ENCODE results near the gene PRDM16.

Gene PRDM16

GRCh38 chr1:3281735-3282134, 212.7 kb downstream of the PRDM16 start:
- 92% methylated on average over 8 of the region's 8 CpGs for whole genome bisulfite sequencing
- Histone ChIP-seq H3K23ac (ENCODE audit: low read length in 2 of 2) (no peak overlapping the region), H3K4me2 (ENCODE audit: low read length, poor library complexity, severe bottlenecking) (no peak overlapping the region), H2BK5ac (ENCODE audit: low read depth, low read length, poor library complexity, severe bottlenecking) (no peak overlapping the region), H3K9ac (ENCODE audit: low read length) (no peak overlapping the region), H3K27ac (ENCODE audit: low read length, poor library complexity, severe bottlenecking) (no peak overlapping the region), H3K4ac (ENCODE audit: low read depth in 1 of 2, low read length in 2 of 2) (no peak overlapping the region), H3K27me3 (ENCODE audit: control insufficient read depth in 1 of 2, insufficient read depth in 1 of 2, low read length in 2 of 2) (peaks cover 4 to 81% of the 10 kb centered on the region in 2 experiments), H3K4me3 (ENCODE audit: insufficient read depth in 1 of 2, low read depth in 1 of 2, low read length in 2 of 2) (no peak overlapping the region), H3K18ac (ENCODE audit: low read depth in 1 of 2, low read length in 2 of 2) (no peak overlapping the region), H3K14ac (ENCODE audit: low read length in 2 of 2) (no peak overlapping the region), H3K9me3 (ENCODE audit: control insufficient read depth, low read length) (no peaks in the 10 kb centered on the region), H2AFZ (ENCODE audit: low read depth, low read length) (no peak overlapping the region), H3K36me3 (ENCODE audit: control insufficient read depth in 1 of 2, insufficient read depth in 2 of 2, low read depth in 1 of 2, low read length in 2 of 2) (no peaks in the 10 kb centered on the region), H2BK15ac (ENCODE audit: low read depth, poor library complexity, severe bottlenecking) (no peak overlapping the region), H2AK5ac (ENCODE audit: low read length, severe bottlenecking) (no peak overlapping the region), H4K8ac (ENCODE audit: low read length) (no peak overlapping the region), H2BK12ac (ENCODE audit: low read length in 2 of 2) (no peak overlapping the region), H4K91ac (ENCODE audit: low read length) (no peak overlapping the region), H3K4me1 (ENCODE audit: control insufficient read depth, insufficient read depth, low read depth, low read length) (no peaks in the 10 kb centered on the region), H2BK120ac (ENCODE audit: low read depth, low read length) (no peak overlapping the region), H3K79me1 (replicated peaks; ENCODE audit: low read length, poor library complexity, severe bottlenecking) (no peaks in the 10 kb centered on the region)
- no peak for DNase-seq

- no peak overlapping the region for H2BK12ac ChIP-seq (ENCODE audit: low read length in 2 of 2)
- H3K27me3 ChIP-seq (ENCODE audit: control insufficient read depth in 1 of 2, insufficient read depth in 1 of 2, low read length in 2 of 2), result peaks cover 4 to 80% of the 10 kb centered on the region in 2 experiments
- no peak overlapping the region for H3K18ac ChIP-seq (ENCODE audit: low read depth in 1 of 2, low read length in 2 of 2)
- no peak overlapping the region for H2BK120ac ChIP-seq (ENCODE audit: low read depth, low read length)
- H3K9ac ChIP-seq (ENCODE audit: low read length), result no peak overlapping the region
- H4K91ac ChIP-seq (ENCODE audit: low read length), result no peak overlapping the region
- 72% methylated on average over 8 of the region's 9 CpGs for WGBS
- H2AFZ ChIP-seq (ENCODE audit: low read depth, low read length), result no peak overlapping the region
- H3K4me2 ChIP-seq (ENCODE audit: low read length, poor library complexity, severe bottlenecking), result no peak overlapping the region
- no peaks in the 10 kb centered on the region for H3K4me1 ChIP-seq (ENCODE audit: control insufficient read depth, insufficient read depth, low read depth, low read length)
- H3K14ac ChIP-seq (ENCODE audit: low read length in 2 of 2), result no peak overlapping the region
- no peak overlapping the region for H2BK5ac ChIP-seq (ENCODE audit: low read depth, low read length, poor library complexity, severe bottlenecking)
- no peaks in the 10 kb centered on the region for H3K79me1 ChIP-seq (replicated peaks; ENCODE audit: low read length, poor library complexity, severe bottlenecking)
- H3K36me3 ChIP-seq (ENCODE audit: control insufficient read depth in 1 of 2, insufficient read depth in 2 of 2, low read depth in 1 of 2, low read length in 2 of 2), result no peaks in the 10 kb centered on the region
- H2AK5ac ChIP-seq (ENCODE audit: low read length, severe bottlenecking), result no peak overlapping the region
- H4K8ac ChIP-seq (ENCODE audit: low read length), result no peak overlapping the region
- no peak overlapping the region for H3K4ac ChIP-seq (ENCODE audit: low read depth in 1 of 2, low read length in 2 of 2)
- no peak overlapping the region for H3K4me3 ChIP-seq (ENCODE audit: insufficient read depth in 1 of 2, low read depth in 1 of 2, low read length in 2 of 2)
- H2BK15ac ChIP-seq (ENCODE audit: low read depth, poor library complexity, severe bottlenecking), result no peak overlapping the region
- no peaks in the 10 kb centered on the region for H3K9me3 ChIP-seq (ENCODE audit: control insufficient read depth, low read length)
- no peak for DNase-seq
- H3K27ac ChIP-seq (ENCODE audit: low read length, poor library complexity, severe bottlenecking), result no peak overlapping the region
- no peak overlapping the region for H3K23ac ChIP-seq (ENCODE audit: low read length in 2 of 2)
Measured at GRCh38 chr1:3282186-3282585, 213.2 kb downstream of the PRDM16 start.

GRCh38 chr1:3282656-3283430, 213.8 kb downstream of the PRDM16 start:
- no peak overlapping the region for H3K9ac ChIP-seq (ENCODE audit: low read length)
- peaks cover 4 to 77% of the 10 kb centered on the region in 2 experiments for H3K27me3 ChIP-seq (ENCODE audit: control insufficient read depth in 1 of 2, insufficient read depth in 1 of 2, low read length in 2 of 2)
- no peaks in the 10 kb centered on the region for H3K36me3 ChIP-seq (ENCODE audit: control insufficient read depth in 1 of 2, insufficient read depth in 2 of 2, low read depth in 1 of 2, low read length in 2 of 2)
- no peak overlapping the region for H2BK120ac ChIP-seq (ENCODE audit: low read depth, low read length)
- H4K8ac ChIP-seq (ENCODE audit: low read length), result no peak overlapping the region
- no peak overlapping the region for H3K23ac ChIP-seq (ENCODE audit: low read length in 2 of 2)
- 87% methylated on average over 22 of the region's 24 CpGs for WGBS
- no peak overlapping the region for H2BK12ac ChIP-seq (ENCODE audit: low read length in 2 of 2)
- no peaks in the 10 kb centered on the region for H3K4me1 ChIP-seq (ENCODE audit: control insufficient read depth, insufficient read depth, low read depth, low read length)
- no peak overlapping the region for H3K4me3 ChIP-seq (ENCODE audit: insufficient read depth in 1 of 2, low read depth in 1 of 2, low read length in 2 of 2)
- H3K4me2 ChIP-seq (ENCODE audit: low read length, poor library complexity, severe bottlenecking), result no peak overlapping the region
- H3K4ac ChIP-seq (ENCODE audit: low read depth in 1 of 2, low read length in 2 of 2), result no peak overlapping the region
- no peak overlapping the region for H2AK5ac ChIP-seq (ENCODE audit: low read length, severe bottlenecking)
- H2AFZ ChIP-seq (ENCODE audit: low read depth, low read length), result no peak overlapping the region
- no peak overlapping the region for H2BK5ac ChIP-seq (ENCODE audit: low read depth, low read length, poor library complexity, severe bottlenecking)
- no peak overlapping the region for H4K91ac ChIP-seq (ENCODE audit: low read length)
- H2BK15ac ChIP-seq (ENCODE audit: low read depth, poor library complexity, severe bottlenecking), result no peak overlapping the region
- no peak overlapping the region for H3K27ac ChIP-seq (ENCODE audit: low read length, poor library complexity, severe bottlenecking)
- no peak for DNase-seq
- no peak overlapping the region for H3K14ac ChIP-seq (ENCODE audit: low read length in 2 of 2)
- no peak overlapping the region for H3K18ac ChIP-seq (ENCODE audit: low read depth in 1 of 2, low read length in 2 of 2)
- no peaks in the 10 kb centered on the region for H3K79me1 ChIP-seq (replicated peaks; ENCODE audit: low read length, poor library complexity, severe bottlenecking)
- no peaks in the 10 kb centered on the region for H3K9me3 ChIP-seq (ENCODE audit: control insufficient read depth, low read length)

GRCh38 chr1:3283849-3284248, 214.8 kb downstream of the PRDM16 start:
- H3K4ac ChIP-seq (ENCODE audit: low read depth in 1 of 2, low read length in 2 of 2), result no peak overlapping the region
- no peak overlapping the region for H2BK120ac ChIP-seq (ENCODE audit: low read depth, low read length)
- H4K91ac ChIP-seq (ENCODE audit: low read length), result no peak overlapping the region
- no peak overlapping the region for H3K4me3 ChIP-seq (ENCODE audit: insufficient read depth in 1 of 2, low read depth in 1 of 2, low read length in 2 of 2)
- no peak overlapping the region for H3K23ac ChIP-seq (ENCODE audit: low read length in 2 of 2)
- no peak overlapping the region for H2BK5ac ChIP-seq (ENCODE audit: low read depth, low read length, poor library complexity, severe bottlenecking)
- peaks cover 4 to 77% of the 10 kb centered on the region in 2 experiments for H3K27me3 ChIP-seq (ENCODE audit: control insufficient read depth in 1 of 2, insufficient read depth in 1 of 2, low read length in 2 of 2)
- no peak overlapping the region for H2AFZ ChIP-seq (ENCODE audit: low read depth, low read length)
- no peak overlapping the region for H3K4me2 ChIP-seq (ENCODE audit: low read length, poor library complexity, severe bottlenecking)
- H3K27ac ChIP-seq (ENCODE audit: low read length, poor library complexity, severe bottlenecking), result no peak overlapping the region
- H4K8ac ChIP-seq (ENCODE audit: low read length), result no peak overlapping the region
- DNase-seq, result no peak
- H3K4me1 ChIP-seq (ENCODE audit: control insufficient read depth, insufficient read depth, low read depth, low read length), result no peaks in the 10 kb centered on the region
- no peak overlapping the region for H2BK12ac ChIP-seq (ENCODE audit: low read length in 2 of 2)
- H3K18ac ChIP-seq (ENCODE audit: low read depth in 1 of 2, low read length in 2 of 2), result no peak overlapping the region
- no peak overlapping the region for H3K9ac ChIP-seq (ENCODE audit: low read length)
- H3K14ac ChIP-seq (ENCODE audit: low read length in 2 of 2), result no peak overlapping the region
- H3K9me3 ChIP-seq (ENCODE audit: control insufficient read depth, low read length), result no peaks in the 10 kb centered on the region
- no peak overlapping the region for H2AK5ac ChIP-seq (ENCODE audit: low read length, severe bottlenecking)
- H3K36me3 ChIP-seq (ENCODE audit: control insufficient read depth in 1 of 2, insufficient read depth in 2 of 2, low read depth in 1 of 2, low read length in 2 of 2), result no peaks in the 10 kb centered on the region
- H2BK15ac ChIP-seq (ENCODE audit: low read depth, poor library complexity, severe bottlenecking), result no peak overlapping the region
- no peaks in the 10 kb centered on the region for H3K79me1 ChIP-seq (replicated peaks; ENCODE audit: low read length, poor library complexity, severe bottlenecking)
- WGBS, result 42% methylated on average over 22 of the region's 22 CpGs
